Astrocyte of the hippocampus (primary cell): ENCODE results near the gene FAM170B.

Experiments
- DNase-seq: peaks from one replicate; pipeline ENCODE4 v3.0.0; 2011; ENCODE audit warnings: low read depth, low spot score

The FAM170B gene

DNA sequence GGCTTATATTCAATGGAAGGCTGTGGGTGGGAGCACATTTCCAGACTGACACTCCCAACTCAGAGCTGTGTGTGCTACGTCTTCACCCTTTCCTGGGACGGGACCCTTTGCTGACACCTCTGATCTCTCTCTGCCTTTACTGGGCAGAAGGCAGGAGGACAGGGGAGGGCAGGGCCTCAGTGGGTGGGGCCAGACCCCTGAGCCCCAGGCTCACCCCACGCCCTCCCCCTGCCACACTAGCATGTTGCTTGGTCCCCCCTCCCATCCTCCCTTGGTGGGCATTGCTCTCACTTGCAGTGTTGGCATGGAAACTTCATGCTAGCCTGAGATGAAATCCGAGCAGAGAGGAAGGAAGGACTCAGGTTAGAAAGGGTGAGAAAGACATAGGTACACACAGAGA, 36.0 kb upstream of the FAM170B start:
- no peak for DNase-seq

DNA sequence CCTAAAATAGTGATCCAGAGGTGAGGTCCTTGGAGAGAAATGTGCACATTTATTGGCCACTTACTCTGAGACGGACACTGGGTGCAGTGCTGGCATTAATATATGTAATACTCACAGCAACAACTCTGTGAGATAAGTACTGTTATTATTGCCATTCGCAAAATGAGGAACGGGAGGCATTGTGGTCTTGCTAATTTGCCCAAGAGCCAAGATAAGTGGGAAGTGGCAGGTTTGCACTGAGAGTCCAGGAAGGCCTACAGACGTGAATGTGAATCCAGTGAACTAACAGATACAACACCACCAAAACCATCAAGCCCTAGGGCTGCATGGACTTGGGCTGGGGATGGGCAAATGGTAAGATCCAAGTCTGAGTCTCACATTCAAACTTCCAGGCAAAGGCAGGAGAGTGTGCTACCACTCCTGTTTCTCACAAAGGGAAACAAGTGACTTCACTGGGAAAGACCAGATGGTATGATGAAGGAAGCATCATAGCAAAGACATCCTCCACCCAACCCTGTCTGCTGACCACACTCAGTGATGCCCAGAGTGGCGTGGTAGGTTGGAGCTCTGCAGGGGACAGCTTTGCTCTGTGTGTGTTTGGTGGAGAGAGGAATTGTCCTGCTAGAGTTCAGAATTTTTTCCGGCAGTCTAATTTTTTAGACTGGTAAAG, 35.1 kb upstream of the FAM170B start:
- no peak for DNase-seq

DNA sequence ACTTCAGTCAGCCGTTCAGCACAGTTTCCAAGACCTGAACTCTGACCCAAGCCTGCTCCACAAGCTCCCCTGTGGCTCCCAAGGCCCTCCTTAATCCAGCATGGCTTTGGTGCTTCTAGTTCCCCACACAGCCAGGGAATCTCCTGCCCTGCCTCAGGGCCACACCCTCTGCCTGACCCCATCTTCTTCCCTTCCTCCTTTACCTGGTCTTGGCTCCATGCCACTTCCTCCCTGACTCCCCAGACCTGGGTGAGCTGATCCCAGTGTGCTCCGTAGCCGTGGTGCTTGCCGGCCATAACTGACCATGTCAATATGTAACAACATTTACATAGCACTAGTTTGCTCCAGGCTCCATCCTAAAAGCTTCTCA, 34.3 kb upstream of the FAM170B start:
- DNase-seq = no peak

DNA sequence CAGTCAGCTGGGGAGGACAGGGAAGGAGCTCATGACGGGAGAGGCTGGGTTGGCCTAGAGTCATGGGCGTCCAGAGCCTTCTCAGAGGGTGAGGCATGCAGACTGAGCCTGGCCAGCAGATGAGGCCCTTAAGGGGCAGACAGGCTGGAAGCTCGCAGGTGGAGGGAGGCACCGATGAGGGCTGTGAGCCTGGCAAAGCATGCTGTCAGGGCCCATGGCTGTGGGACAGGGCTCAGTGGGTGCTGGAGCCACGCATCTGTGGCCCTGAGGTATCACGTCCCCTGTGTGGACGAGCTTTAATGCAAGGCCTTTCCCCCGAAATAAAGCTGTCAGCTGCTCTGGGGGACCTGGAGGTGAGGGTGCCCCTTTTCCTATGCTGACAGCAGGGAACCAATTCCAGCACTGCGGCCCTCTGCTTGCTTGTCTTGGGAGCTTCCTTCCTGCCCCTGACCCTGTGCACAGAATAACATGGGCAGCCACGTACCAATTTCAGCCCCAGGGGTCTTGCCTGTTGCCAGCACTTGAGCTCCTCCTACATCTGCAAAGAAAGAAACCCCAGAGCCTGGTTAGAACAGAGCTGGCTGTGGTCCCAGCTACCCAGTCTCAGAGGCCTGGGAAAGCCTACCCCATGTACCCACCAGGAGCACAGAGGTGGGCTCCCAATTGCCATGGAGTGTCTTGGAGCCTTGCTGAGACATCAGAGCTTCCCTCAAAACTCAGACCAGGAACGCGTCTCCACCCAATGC, 33.8 kb upstream of the FAM170B start:
- no peak for DNase-seq

DNA sequence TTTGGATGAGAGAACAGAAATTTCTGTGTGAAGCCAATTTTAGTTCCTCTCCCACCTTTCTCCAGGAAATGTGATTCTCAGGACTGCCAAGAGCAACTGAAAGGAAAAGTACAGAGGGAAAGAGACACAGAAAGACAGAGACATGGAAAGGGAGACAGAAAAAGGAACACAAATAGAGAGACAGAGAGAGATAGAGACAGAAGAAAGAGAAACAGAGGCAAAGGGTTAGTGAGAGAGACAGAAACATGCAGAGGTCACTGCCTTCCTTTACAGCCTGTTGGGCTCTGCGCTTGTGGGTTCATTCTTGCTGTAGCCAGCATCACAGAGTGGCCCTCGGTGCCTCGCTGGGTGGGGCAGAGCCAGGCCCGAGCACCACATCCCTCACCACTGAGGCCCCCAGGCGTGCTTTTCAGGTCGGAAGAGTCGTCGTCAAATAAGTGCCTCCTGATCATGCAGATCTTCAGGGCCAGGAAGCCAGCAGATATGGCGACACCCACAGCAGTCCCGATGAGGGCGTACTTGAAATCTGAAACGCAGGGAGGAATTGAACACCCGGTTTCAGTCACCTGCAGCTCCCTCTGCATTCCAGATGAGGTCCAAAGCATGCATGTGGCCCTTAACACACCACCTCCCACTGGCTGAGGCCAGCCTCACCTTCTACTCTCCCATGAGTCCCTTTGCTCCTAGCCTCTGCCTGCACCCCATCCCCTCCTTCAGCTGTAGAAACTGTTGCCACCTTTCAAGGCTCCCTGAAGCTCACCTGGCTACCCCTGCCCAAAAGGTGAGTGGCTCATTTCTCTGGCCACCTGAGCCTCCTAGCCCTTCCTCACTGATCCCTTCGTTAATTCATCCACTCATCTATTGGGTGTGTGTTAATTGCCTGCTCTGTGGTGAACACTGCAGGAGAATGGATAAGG, 32.9 kb upstream of the FAM170B start:
- DNase-seq = no peak

DNA sequence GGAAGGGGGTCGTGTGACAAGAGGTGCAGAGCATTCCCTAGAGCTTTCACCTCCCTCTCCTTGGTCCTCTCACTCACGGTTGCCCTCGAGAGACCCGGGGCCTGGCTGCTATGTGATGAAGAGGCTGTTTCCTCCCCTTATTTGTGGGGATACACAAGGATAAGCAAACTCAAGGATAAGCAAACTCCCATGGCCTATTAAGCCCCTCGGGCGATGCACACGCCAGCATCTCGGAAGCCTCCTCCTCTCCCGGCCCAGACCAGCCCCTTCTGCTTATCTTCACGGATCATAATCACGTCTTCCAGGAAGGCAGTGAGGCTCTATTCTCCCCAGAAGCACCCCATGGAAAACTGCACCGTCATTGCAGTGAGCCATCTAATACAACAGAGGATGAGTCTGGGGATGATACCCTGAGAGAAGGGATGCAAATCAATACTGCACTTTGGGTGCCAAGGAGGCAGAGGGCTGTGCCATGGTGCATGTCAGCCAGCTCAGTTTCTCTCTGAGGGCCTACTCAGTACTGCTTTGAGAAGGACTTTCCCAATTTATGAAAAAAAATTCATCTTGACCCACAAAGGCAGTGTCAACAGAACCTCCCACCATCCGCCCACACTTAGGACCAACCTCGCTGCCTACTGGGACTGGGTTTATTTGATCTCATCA, 32.1 kb upstream of the FAM170B start:
- no peak for DNase-seq

DNA sequence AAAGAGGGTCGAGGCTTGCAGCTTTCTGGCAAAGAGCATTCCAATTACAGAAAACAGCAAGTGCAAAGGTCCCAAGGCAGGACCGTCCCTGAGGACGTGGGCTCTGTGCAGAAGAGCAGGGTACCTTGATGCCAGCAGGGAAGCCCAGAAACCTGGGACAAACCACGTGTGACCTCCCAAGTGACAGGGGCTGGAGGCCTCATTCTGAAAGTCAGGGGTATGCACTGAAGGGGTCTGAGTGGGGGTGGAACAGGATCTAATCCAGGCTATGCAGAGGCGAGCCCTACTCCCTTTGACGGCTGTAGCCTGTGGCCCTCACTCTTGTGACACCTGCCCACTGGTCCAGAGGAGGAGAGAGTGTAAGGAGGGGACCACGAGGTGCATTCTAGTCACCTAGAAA, 31.4 kb upstream of the FAM170B start:
- DNase-seq = no peak

DNA sequence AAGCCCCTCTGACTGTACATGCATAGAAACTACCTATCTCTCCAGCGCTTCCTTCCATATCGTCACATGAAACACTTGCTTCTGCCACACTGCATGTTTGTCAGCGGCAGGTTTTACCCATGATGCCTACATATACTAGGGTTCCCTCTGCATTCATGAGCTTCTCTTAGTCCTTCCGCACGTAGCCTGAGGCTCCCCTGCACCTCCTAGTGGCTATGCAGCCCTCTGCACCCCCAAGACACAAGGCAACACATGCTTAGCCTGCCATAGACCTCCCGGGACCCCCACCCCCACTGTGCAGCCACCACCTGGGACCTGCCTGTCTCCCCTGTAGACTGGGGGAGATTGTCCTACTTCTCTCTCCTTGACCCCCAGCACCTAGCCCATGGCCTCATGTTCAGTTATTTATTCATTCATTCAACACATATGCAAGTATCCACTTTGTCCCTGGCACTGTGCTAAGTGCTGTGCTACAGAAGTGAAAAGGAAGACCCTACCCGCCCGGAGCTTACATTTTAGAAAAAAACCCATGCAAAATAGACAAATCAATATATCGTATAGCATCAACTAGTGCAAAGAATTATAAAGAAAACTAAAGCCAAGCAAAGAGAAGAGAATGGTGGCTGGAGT, 30.9 kb upstream of the FAM170B start:
- DNase-seq = peak; percentile 34

DNA sequence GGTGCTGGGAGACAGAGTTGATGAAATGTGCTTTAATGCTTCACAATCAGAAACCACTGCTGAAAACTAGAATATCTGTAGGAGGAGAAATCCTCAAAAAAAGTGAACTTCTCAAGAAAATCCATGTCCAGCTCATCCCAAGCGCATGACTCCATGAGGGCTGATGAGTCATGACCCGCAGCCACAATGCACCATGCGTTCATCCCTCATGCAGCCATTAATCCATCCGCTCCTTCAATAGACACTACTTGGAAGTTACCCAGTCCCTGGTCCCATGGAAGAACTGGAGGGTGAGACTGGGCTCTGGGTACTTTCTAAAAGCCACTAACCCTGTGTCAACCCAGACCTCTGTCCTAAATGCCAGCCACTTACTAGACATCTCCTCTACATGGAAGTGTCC, 29.9 kb upstream of the FAM170B start:
- DNase-seq = peak; percentile 20

DNA sequence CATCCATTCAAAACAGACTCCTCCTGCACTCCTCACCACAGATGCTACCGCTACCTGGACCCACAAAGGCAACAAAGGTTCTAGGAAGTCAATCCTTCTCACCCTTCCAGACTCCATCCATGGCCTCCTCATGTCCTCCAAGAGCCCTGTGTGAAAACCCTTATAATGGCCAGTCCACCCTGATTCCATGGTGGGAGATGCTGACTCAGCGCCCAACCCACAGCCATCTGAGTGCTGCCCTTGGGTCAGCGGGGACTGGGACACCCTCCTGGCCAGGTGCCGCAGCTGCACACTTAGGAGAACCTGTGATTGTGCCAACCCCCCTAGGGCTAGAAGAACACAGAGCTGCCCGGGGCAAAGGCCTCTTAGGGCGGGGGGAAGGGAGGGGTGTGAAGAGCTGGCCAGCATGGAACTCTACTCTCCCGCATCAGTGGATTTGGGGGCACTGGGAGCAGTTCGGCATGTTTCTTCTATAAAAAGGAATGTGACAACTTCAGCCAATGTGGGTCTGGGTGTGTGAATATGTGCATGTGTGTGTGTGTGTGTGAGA, 29.0 kb upstream of the FAM170B start:
- no peak for DNase-seq

DNA sequence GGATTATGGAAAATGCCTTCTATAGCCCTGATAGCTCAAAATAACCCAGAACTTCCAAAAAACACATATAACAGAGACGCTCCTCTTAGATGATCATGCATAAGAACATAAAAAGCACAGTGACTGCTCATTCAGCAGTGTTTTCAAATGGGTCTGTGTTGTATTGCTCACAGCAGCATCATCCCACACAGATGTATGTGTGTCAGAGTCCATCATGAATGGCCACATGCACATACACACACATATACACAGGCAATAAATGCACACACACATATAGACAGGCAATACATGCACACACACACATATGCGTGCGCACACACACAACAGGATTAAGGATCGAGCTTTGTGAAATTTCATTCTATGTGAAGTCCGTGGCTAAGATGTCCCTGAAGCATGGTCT, 28.2 kb upstream of the FAM170B start:
- no peak for DNase-seq

DNA sequence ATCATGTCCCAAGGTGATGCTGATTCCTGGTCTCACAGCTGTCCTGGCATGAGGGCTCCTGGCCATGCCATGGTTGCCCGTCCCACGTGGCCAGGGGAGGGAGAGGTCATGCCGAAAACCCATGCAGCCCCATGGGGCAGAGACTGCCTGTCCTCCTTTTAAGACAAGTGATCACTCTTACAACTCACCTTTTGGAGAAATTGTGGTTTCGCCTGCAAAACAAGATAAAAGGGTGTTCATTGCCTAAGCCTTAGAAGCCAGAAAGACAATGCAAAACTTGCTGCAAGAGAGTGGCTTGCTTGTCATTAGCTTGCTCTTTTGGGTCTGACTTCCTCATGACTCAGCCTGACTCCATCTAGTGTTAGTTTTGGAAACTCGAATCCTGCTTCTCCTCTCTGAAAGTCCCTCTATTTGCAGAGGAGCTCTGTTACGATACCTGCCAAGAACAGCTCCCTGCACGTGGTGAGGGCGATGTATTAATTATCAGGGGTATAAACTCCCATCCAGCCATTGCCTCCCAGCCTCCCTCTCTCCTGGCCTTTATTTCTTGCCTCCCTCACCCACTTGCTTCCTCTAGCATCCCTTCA, 27.7 kb upstream of the FAM170B start:
- peak; percentile 42 for DNase-seq

DNA sequence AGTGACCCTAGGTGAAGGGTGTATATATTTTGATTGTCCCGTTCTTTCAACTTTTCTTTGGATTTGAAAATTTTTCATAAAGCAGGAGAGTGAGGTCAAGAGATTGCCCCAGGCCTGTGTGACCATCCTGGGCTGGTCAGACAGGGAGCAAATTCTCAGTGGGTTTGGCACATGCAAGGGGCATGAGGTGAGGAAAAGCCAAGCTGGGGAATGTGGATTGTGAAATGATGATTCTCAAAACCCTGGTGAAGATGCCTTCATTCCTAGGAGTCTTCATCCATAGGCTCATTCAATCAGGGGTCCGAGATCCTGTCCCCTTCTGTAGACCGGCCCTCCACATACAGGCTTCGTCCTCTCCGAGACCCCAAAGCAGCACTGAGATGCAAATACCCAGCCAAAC, 27.0 kb upstream of the FAM170B start:
- DNase-seq = no peak

DNA sequence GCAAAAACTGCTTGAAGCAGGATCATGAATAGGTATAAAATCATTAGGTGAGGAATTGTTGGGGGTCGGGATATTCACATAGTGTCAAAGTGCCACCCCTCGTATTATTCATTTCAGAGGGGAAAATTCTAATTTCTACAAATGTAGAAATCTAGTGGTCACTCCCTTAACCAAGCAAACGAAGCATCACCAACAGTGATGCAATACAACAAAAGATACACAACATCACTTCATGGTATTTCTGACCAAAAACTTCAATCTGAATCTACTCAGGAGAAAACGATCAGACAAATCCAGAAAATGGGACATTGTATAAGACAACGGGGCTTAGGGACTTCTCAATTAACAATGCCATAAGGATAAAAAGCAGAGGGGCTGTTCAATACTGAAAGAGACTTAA, 26.3 kb upstream of the FAM170B start:
- no peak for DNase-seq

DNA sequence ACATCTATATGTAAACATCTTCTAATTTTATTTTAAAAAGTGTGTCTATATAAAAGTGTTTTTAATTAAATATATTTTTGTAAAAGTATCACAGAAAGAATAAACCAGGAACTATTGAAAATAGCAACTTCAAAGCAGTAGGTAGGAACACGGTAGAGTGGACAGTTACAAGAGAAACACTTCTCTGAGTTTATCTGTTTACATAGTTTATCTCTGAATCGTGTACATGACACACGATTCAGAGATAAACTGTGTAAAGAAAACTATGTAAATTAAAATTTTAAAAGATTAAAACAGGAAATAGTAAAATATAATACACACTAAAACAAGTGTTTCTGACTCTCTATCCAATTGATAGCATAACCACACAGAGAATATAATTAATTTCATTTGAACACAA, 25.1 kb upstream of the FAM170B start:
- no peak for DNase-seq

DNA sequence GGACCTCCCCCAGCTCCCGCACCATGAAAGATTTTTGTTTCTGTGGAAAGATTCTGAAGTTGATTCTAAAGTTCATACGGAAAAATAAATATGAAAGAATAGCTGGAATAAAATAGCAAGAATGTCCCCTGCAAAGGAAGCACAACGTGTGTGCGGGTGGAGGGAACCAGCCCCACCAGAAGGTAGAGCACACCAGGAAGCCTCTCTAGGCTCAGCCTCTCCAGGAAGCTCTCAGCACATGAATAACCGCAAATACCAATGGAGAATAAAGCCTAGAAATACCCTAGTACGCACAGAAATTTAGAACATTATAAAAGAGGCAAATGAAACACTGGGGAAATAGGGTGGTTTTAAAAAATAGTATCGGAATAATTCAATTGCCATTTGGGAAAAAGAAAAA, 24.6 kb upstream of the FAM170B start:
- DNase-seq = no peak

DNA sequence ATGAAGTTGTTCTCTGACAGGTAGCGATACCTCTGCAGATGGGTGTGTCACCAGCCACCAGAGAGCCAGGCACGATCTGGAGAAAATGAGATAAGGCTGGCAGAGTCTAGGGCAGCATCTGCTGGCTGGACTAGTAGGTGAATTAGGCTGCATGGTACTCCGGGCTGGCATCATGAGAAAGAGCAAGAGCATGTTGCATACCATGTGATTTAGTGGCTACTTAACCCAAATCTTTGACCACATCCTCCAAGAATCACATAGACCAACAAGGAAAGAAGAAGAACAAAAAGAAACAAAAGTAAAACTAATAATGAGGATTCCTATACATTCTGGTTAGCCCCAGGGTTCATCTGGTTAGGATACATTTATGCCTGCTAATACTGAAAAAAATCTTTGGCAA, 23.4 kb upstream of the FAM170B start:
- DNase-seq = no peak

DNA sequence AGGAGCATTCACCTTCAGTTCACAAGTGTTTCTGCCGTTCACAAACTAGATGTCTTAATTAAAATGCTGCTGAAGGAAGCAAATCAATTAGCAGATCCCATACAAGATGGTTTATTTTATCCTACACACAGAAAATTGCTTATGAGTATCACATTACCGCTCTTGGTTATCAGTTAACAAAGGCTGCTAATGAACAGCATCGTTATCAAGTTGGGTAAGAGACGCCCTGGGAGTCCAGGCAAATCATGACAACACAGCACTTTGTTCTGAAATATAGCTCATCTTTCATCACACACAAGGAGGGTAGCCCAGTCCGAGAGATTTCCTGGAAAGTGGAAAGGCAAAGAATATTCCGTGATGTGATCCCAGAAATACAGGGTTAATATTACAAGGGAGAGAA, 20.8 kb upstream of the FAM170B start:
- DNase-seq = no peak

DNA sequence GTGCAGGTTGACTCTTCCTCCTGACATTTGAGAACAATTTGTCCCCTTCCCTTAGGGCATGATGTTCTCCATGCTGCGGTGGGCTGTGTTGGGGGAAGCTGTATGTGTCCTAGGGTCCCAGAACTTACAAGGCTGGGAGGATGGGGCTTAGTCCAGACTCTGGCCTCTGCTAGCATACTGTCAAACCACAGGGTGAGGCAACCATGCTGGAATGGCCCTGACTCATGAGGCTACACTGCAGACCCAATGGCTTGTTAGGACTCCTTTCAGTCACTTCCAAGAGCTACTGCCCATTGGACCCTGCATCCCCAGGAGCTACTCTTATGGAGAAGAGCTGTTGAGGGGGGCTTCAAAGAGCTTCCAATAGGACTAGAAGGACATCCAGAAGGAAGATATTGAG, 20.1 kb upstream of the FAM170B start:
- DNase-seq = no peak

DNA sequence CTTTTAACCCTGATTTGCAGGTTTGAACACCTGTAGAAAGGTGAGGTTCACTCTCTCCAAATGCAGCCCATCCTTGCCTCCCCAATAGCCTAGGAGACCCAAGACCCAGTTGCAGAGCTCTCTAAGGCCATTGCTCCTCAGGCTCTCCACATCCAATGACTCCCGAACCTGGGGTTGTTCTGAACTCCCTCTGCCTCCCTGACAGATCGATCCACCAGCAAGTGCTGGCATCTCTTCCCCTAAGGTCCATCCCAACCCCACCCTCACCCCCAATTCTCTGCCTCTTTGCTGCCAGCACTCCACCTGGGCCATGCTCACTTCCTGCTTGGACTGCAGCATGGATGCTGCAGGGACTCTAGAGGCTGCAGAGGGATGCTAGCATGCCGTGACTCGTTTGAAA, 19.3 kb upstream of the FAM170B start:
- DNase-seq = no peak

DNA sequence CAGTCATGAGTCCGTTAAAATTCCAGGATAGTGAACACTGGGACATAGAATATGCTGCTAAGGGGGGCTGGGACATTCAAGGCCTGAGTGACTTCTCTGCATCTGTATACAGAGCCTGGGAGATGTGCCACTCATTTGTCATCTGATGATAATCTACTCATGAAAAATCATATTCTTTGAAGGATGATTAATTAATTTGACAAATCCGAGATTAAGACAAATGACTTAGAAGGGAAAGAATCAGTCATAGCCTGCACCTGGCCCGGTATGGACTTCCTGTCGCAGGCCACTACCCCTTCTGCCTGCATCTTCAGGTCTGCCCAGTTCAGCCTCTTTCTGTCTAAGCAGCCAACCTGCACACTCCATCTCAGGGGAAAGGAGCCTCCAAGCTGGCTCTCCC, 18.8 kb upstream of the FAM170B start:
- DNase-seq = no peak
